ENCODE results near the gene HK1. TPM values are rescaled to one million over a fixed set of nuclear protein-coding genes. Genes with fewer than 3 reads are reported as not detected.

HK1 gene
- total RNA-seq, 4 donors from 2014 or later, result 92.5 to 216 (median 126) TPM

DNA sequence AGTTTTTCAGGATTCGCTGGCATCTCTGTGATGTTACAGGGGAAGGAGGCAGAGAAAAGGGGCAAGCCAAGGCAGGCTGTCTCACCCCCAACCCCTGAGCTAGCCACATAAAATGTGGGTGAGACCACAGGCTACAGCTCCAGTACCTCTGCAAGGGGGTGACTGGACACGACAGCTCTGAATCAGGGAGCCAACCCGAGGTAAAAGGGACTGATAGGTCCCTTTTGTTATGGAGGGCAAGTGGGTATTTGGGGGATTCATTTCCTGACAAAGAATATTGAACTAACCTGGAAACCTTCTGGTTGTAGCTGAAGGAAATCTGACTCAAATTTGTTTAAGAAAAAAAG lies 71.2 kb downstream of the HK1 start:
- Histone ChIP-seq H3K27me3 (no peaks in the 10 kb centered on the region), H3K36me3 (peaks cover 0 to 36% of the 10 kb centered on the region in 2 donors), H3K9me3 (no peaks in the 10 kb centered on the region), H3K4me1 (peaks cover 0 to 59% (median 15%) of the 10 kb centered on the region in 3 donors), H3K4me3 (no peak overlapping the region), H3K27ac (peak overlapping the region in 3 of 4 donors; percentile 9 to 56 (median 54))
- WGBS, 2 donors (ENCODE audit: low coverage in 1 of 2), result 67 to 80% methylated on average over 1 of the region's 3 CpGs
- no peak for ATAC-seq
- TF ChIP-seq POLR2A (IDR thresholded peaks at IDR 0.05) (no peak), POLR2AphosphoS5 (IDR thresholded peaks at IDR 0.05) (no peak), EP300 (IDR thresholded peaks at IDR 0.05) (no peak)
- TF ChIP-seq, protein P1, sequence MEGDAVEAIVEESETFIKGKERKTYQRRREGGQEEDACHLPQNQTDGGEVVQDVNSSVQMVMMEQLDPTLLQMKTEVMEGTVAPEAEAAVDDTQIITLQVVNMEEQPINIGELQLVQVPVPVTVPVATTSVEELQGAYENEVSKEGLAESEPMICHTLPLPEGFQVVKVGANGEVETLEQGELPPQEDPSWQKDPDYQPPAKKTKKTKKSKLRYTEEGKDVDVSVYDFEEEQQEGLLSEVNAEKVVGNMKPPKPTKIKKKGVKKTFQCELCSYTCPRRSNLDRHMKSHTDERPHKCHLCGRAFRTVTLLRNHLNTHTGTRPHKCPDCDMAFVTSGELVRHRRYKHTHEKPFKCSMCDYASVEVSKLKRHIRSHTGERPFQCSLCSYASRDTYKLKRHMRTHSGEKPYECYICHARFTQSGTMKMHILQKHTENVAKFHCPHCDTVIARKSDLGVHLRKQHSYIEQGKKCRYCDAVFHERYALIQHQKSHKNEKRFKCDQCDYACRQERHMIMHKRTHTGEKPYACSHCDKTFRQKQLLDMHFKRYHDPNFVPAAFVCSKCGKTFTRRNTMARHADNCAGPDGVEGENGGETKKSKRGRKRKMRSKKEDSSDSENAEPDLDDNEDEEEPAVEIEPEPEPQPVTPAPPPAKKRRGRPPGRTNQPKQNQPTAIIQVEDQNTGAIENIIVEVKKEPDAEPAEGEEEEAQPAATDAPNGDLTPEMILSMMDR (IDR thresholded peaks at IDR 0.05), result no peak

DNA sequence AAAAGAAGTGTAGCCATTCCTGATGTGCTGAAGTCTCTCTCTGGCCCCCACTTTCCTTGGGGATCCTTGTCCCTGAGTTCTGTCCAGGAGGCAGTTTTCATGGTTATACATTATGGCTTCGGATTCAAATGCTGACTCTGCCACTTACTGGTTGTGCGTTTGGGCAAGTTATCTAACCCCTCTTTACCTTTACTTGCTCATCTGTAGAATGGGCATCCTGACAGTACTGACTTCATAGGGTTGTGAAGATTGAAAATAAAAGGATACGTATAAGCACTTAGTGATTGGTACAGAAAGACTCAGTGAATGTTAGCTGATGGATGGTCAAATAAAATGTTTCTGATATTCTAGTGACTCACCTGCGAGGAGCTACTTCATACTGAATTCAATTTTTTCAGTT lies 73.3 kb downstream of the HK1 start:
- Histone ChIP-seq H3K4me1 (peaks cover 0 to 38% (median 6%) of the 10 kb centered on the region in 3 donors), H3K4me3 (no peak overlapping the region), H3K9me3 (no peaks in the 10 kb centered on the region), H3K36me3 (peaks cover 0 to 19% of the 10 kb centered on the region in 2 donors), H3K27me3 (no peaks in the 10 kb centered on the region), H3K27ac (no peak overlapping the region)
- WGBS, 2 donors (ENCODE audit: low coverage in 1 of 2), result 73 to 87% methylated on average over 4 of the region's 4 CpGs
- TF ChIP-seq, protein P1 (IDR thresholded peaks at IDR 0.05), result no peak
- TF ChIP-seq EP300 (IDR thresholded peaks at IDR 0.05) (no peak), POLR2AphosphoS5 (IDR thresholded peaks at IDR 0.05) (no peak), POLR2A (IDR thresholded peaks at IDR 0.05) (no peak)
- ATAC-seq, result no peak

DNA sequence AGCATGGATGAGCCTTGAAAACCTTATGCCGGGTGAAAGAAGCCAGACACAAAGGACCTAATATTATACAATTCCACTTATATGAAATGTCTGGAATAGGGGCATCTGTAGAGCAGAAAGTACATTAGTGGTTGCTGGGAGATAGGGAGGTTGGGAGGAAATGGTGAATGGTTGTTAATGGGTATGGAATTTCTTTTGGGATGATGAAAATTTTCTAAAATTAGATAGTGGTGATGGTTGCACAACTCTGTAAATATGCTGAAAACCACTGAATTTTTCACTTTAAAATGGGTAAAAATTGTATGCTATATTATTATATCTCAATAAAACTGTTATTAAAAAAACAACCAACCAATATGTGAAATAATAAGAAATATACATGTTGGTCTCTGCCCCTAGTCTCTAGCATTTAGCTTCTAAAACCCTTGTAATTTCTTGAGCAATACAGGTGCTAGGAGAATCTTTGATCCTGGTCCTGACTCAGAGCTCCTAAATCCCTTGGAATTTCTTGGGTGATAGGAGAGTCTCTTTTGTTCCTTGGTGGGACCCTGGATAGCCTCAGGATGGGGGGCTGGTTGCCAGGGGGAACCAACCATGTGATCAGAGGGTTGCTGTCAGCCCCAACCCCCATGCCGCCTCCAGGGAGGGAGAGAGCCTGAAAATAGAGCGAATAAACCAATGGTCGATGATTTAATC lies 74.4 kb downstream of the HK1 start:
- Histone ChIP-seq H3K36me3 (peaks cover 0 to 16% of the 10 kb centered on the region in 2 donors), H3K4me1 (peaks cover 0 to 32% (median 6%) of the 10 kb centered on the region in 3 donors), H3K9me3 (no peaks in the 10 kb centered on the region), H3K4me3 (no peak overlapping the region), H3K27ac (no peak overlapping the region), H3K27me3 (no peaks in the 10 kb centered on the region)
- ATAC-seq, result no peak
- WGBS, 2 donors (ENCODE audit: low coverage in 1 of 2), result 82 to 100% methylated on average over 1 to 3 of the region's 4 CpGs
- TF ChIP-seq, protein P1 (IDR thresholded peaks at IDR 0.05), result no peak
- TF ChIP-seq POLR2AphosphoS5 (IDR thresholded peaks at IDR 0.05), result no peak
- TF ChIP-seq EP300 (IDR thresholded peaks at IDR 0.05), result no peak
- TF ChIP-seq POLR2A (IDR thresholded peaks at IDR 0.05), result no peak

DNA sequence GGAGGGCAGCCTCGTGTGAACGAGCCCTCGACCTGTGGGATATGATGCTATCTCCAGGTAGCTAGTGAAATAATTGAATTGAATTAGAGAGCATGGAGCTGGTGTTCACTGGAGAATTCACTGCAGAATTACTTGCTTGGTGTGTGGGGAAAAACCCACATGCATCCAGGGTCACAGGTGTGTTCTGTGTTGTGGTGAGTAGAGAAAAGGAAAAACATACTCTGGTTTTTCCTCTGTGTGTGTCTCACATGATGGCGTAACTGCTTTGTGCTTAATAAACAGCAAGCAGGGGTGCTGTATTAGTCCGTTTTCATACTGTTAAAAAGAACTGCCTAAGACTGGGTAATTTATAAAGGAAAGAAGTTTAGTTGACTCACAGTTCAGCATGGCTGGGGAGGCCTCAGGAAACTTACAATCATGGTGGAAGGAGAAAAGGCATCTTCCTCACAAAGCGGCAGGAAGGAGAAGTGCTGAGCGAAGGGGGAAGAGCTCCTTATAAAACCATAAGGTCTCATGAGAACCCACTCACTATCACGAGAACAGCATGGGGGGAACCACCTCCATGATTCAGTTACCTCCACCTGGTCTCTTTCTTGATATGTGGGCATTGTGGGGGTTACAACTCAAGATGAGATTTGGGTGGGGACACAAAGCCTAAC lies 75.8 kb downstream of the HK1 start:
- Histone ChIP-seq H3K36me3 (peaks cover 0 to 16% of the 10 kb centered on the region in 2 donors), H3K4me3 (no peak overlapping the region), H3K27ac (no peak overlapping the region), H3K4me1 (peaks cover 0 to 34% (median under 1%) of the 10 kb centered on the region in 3 donors), H3K27me3 (no peaks in the 10 kb centered on the region), H3K9me3 (no peaks in the 10 kb centered on the region)
- ATAC-seq, result no peak
- 88 to 97% methylated on average over 5 to 8 of the region's 8 CpGs for WGBS, 2 donors (ENCODE audit: low coverage in 1 of 2)
- no peak for TF ChIP-seq EP300 (IDR thresholded peaks at IDR 0.05)
- TF ChIP-seq POLR2A (IDR thresholded peaks at IDR 0.05), result no peak
- no peak for TF ChIP-seq POLR2AphosphoS5 (IDR thresholded peaks at IDR 0.05)
- TF ChIP-seq, protein P1 (IDR thresholded peaks at IDR 0.05), result no peak

Measured in gastroesophageal sphincter (tissue), 4 donors.